BE2C (cell line): ENCODE measurements around the gene EEF1AKMT3.

Experiments
- DNase-seq: peaks from one replicate; pipeline ENCODE4 v3.0.0-alpha.2; 2020
- H3K27me3 ChIP-seq: fragments of 250-450 bp; sonication (Bioruptor Pico); 2 replicates; pipeline ENCODE4 v1.5.1; 2020; ENCODE audit warnings: mild to moderate bottlenecking
- H3K36me3 ChIP-seq: fragments of 250-450 bp; sonication (Bioruptor Pico); 2 replicates; pipeline ENCODE4 v1.5.1; 2020; ENCODE audit warnings: mild to moderate bottlenecking
- H3K4me1 ChIP-seq: fragments of 250-450 bp; sonication (Bioruptor Pico); 2 replicates; pipeline ENCODE4 v1.5.1; 2020
- H3K4me3 ChIP-seq: 2 replicates; pipeline ENCODE4 v1.5.1; 2011; ENCODE audit warnings: low read depth, low read length
- H3K9me3 ChIP-seq: fragments of 250-450 bp; sonication (Bioruptor Pico); 2 replicates; pipeline ENCODE4 v1.5.1; 2020
- TF ChIP-seq, protein P1 (sequence below): IDR thresholded peaks from 2 replicates; pipeline ENCODE4 v1.5.1; 2012; ENCODE audit warnings: mild to moderate bottlenecking, low read depth, low read length

EEF1AKMT3 gene

GRCh38 chr12:57829025-57829777 lies 56.8 kb downstream of the EEF1AKMT3 start:
- Histone ChIP-seq H3K4me1 (peaks cover 4% of the 10 kb centered on the region), H3K9me3 (no peaks in the 10 kb centered on the region), H3K27me3 (no peaks in the 10 kb centered on the region), H3K36me3 (peaks cover 57% of the 10 kb centered on the region), H3K4me3 (no peak overlapping the region)
- no peak for DNase-seq
- TF ChIP-seq, protein P1, sequence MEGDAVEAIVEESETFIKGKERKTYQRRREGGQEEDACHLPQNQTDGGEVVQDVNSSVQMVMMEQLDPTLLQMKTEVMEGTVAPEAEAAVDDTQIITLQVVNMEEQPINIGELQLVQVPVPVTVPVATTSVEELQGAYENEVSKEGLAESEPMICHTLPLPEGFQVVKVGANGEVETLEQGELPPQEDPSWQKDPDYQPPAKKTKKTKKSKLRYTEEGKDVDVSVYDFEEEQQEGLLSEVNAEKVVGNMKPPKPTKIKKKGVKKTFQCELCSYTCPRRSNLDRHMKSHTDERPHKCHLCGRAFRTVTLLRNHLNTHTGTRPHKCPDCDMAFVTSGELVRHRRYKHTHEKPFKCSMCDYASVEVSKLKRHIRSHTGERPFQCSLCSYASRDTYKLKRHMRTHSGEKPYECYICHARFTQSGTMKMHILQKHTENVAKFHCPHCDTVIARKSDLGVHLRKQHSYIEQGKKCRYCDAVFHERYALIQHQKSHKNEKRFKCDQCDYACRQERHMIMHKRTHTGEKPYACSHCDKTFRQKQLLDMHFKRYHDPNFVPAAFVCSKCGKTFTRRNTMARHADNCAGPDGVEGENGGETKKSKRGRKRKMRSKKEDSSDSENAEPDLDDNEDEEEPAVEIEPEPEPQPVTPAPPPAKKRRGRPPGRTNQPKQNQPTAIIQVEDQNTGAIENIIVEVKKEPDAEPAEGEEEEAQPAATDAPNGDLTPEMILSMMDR = no peak

DNA sequence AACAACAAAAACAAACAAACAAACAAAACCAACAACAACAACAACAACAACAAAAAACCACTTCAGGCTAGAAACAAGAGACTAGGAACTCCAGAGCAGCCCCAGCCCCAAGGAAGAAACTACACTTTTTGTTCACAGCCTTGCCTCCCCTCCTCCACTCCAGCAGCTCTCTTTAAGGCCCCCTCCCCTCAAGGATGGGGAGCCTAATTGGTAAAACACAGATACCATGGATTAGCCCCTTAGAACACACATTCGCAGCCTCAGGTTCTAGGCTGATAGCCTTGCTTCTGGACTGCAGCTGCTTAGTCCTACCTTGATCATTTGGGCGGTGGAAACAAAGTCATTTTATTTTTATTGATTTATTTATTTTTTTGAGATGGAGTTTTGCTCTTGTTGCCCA lies 58.0 kb downstream of the EEF1AKMT3 start:
- TF ChIP-seq, protein P1 = no peak
- H3K36me3 ChIP-seq = peaks cover 45% of the 10 kb centered on the region
- no peaks in the 10 kb centered on the region for H3K27me3 ChIP-seq
- DNase-seq = no peak
- H3K4me3 ChIP-seq = no peak overlapping the region
- H3K9me3 ChIP-seq = no peaks in the 10 kb centered on the region
- H3K4me1 ChIP-seq = peaks cover 8% of the 10 kb centered on the region
